ENCODE measurements around the gene GSTM2.

GSTM2 gene

DNA sequence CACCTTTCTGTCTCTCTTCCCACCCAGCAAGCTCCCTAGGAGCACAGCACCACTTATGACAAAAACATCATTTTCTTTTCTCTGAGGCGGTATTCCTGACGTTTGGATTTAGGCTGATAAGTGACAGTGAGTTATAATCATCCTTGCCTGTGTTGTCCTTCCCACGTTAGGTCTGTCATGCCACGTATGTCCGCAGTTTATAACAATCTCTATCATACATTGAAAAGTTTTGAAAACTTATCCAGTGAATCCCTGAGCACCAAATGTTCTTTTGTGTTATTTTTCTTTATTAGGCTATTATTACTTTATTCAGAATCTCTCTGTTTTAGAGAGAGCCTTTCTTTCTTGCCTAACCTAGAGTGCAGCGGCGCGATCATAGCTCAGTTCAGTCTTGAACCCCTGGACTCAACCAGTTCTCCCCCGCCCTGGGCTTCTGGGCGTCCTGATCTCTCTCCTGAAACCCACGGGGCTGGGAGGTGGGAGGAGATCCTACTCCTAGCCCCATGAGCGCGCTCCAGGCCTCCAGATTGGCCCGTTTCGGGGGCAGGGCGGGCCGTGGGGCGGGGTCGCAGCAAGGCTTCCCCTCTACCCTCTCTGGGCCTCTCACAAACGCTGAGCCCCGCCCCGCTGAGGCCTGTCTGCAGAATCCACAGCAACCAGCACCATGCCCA, at the start of gene GSTM2:
TSS of gene GSTM2 (plus strand) at position 606 of the 671 bp plus-strand sequence. CDS start at position 665, 59 bp downstream.
- DNase-seq = peak; percentile 81

DNA sequence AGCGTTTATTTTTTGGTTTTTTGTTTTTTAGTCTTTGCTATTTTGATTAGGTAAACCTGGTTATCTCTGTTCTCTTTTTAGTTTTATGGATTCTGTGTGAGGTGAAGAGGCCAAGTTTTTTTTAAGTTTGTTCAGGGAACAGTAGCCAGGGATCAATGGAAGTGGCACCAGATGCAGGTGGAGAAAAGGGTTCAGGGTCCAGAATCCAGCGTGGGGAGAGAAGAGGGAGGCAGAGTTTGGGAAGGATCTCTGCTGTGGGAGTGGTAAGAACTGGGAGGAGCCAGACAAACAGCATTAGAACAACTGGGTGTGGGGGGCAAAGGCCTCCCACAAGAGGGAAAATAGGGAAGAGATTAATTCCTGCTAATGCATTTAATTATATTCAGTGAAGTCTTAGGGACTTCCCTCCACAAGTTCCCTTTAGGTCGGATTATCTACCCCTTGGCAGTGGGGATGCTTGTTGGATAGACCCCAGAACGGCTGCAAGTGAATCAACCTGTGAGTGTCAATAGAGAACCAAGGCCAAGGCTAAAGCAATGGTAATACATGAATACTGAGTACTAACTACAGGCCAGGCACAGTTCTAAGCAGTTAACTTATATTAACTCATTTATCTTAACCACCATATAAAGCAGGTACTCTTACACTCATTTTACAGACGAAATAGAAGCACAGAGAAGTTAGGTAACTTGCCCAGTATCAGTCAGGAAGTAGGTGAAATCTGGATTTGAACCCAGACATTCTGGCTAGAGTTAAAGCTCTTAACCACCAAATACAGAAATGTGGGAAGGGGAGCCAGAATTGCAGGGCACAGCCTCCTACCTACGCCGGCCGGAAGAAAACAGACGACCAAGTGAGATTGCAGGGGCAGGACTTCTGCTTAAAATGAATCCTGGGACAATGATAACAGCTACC, 48.9 kb upstream of the GSTM2 start:
- DNase-seq = no peak

DNA sequence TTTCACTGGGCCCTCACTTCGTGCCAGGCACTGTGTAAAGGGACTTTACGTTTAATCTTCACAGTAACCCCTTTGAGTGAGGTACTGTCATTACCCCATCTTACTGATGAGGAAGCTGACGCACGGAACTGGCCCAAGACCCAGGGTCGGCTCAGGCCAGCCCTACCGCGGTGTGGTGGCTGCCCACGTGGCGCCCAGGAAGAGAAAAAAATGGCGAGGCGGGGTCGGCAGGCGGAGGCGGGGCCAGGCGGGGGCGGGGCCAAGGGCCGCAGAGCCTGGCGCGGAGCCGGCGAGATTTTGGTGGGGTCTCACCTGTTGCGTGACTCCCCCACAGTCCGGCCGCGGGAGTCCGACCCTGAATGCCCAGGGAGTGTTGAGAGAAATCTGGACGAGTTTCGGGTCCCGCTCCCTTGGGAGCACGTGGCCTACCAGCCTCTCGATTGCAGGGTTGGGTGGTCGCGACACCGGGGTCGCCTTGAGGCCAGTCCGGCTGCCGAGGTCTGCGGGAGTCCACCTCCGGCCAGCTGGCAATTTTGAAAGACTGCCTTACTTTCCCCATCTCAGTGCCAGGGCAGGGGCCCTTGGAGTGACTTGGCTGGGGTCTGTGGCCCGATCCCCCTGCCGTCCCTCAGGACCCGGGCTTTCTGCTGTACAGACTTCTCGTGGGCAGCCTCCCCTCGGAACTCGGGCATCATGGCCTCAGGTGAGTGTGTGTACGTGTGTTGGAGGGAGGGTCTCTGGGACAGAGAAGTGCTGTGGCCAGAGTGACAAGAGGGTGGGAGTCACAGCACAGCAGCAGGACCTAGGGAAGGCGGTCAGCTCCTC, 48.1 kb upstream of the GSTM2 start, which contains the start of the genes AMPD2 and GNAT2:
TSS of gene AMPD2 (plus strand) at position 262 of the 825 bp plus-strand sequence. CDS start 1,339 bp downstream, outside the sequence.
TSS of gene GNAT2 (minus strand) at position 41 of the 825 bp plus-strand sequence. CDS start 6,746 bp downstream, outside the sequence.
- peak; percentile 58 for DNase-seq

DNA sequence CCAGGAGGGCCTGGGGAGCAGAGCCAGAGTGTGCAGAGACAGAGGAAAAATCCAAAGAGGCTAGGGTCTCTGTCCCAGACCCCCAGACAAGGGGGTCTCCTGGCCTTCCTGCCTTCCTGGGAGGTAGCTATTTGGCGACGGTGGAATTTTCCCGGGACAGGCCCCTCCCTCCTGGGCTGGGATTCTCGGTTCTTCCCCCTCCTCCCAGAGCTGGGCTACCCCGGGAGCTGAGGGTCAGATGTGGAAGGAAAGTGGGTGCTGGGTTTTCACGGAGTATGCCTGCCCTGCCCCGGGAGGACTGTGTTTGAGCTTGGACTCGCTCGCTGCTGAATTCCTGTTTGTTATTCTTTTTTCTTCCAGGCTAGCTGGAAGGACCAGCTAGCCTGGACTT, 47.5 kb upstream of the GSTM2 start:
- no peak for DNase-seq

DNA sequence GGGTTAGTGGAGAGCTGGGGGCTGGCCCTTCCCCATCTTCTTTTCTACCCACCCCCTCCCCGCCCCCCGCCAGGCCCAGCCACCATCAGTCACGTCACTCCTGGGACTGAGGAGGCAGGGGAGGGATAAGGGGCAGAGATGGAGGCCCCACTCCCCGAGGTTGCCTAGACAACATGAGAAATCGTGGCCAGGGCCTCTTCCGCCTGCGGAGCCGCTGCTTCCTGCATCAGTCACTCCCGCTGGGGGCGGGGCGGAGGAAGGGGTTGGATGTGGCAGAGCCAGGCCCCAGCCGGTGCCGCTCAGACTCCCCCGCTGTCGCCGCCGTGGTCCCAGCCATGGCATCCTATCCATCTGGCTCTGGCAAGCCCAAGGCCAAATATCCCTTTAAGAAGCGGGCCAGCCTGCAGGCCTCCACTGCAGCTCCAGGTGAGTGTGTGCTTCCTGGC, 47.0 kb upstream of the GSTM2 start:
- DNase-seq = peak; percentile 98

DNA sequence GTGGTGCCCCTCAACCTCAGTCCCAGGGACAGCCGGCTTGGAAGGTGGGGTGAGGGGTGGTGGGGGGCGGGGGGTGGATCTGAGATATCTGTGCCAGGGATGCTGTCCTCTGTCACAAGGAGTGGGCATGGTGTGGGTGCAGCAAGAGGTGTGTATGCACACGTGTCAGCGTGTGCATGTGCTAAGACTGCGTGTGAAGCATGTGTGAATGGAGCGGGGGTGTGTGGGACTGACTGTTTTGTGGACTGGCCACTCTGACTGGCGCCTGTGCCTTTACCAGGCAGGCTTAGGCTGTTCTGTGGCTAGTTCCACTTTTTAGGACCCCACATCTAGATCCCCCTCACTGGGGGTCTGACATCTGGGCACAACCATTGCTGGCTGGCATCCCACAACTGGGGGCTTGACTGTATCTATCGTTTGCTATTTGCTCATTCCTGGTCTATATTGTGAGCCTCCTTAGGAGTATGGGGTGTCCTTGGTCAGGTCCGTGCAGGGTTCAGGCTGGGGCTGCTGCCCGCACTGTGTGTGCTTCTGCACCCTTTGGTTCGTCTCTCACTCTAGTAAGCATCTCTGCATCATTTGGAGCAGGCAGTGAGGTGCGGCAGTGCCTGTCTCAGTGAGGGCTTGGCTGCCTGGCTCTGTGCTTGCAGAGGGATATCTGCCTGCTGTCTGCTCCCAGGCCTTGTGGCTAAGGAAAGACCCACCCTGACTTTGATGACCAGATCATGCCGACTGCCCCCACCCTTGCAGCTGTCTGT, 46.3 kb upstream of the GSTM2 start:
- DNase-seq = no peak

DNA sequence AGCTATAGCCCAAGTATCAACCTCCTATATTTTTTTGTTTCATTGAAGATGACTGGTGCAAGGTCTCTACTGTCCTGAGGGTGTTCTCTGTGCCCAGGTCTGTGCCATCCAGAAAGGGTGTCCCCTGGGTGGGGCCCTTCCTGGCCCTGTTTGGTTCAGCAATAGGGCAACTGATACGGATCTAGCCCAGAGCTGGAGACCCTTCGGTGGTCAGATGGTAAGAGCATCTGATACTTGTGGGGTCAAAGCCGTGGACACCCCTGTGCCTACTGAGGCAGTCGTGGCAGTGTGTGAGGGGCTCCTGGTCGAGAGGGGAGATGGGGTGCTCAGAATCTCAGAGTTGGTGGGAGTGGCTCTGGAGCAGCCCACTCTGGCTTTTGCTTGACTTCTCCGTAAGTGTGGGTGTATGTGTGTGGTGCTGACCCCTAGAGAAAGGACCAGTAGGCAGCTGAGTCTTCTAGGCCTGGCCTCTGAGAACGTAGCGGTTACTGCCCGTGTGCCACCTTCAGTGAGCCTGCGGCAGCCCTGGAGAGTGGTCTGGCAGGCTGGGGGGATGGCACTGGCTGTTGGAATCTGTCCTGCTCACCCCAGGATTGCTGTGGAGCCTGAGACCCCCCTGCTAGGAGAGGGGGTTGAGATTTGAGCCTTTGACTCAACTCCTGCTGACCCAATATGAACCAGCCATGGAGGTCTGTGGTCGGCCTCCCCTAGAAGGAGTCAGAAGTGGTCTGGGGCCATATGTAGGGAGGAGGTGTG, 45.5 kb upstream of the GSTM2 start:
- DNase-seq = no peak

DNA sequence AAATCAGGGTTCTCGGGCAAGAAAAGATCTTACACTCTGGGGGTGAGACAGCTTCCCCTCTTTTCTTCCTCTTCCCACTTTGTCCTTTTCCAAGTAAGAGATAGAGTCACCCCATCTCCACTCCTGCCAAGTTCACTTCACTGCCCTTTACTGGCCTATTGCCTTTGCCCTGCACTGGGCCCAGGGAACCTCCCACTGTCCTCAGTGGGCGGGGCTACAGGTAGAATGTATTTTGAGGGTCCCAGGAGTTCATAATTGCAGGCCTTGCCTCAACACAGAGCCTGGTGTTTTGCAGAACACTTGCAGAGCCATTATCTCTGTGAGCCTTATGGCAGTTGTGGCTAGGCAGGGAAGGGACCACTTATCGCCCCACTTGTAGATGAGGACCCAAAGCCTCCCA, 45.0 kb upstream of the GSTM2 start:
- DNase-seq = no peak

DNA sequence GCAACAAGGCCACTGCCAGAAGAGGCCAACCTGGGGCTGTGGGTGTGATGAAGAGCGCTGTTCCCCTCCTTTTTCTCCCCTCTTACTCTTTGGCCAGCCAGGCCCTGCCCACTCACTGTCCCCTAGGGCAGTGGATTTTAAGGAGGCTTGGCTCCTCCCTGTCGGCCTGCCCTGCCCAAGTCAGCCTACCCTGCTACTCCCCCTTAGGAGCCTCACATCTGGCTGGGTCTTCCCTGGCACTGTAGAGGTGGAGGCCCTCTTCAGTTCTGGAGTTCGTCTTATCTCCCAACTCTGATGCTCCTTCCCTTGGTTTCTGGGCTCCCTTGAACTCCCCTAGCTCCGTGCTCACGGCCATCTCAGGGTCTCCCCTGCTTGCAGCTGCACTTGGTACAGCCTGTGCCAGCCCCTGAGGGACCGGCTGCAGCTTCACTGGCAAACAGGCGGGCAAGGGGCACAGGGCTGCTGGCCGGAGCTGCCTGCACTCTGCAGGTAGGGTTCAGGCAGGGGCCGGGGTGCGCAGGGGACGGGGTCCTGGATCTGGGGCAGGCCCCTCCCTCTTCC, 44.2 kb upstream of the GSTM2 start:
- DNase-seq = no peak

DNA sequence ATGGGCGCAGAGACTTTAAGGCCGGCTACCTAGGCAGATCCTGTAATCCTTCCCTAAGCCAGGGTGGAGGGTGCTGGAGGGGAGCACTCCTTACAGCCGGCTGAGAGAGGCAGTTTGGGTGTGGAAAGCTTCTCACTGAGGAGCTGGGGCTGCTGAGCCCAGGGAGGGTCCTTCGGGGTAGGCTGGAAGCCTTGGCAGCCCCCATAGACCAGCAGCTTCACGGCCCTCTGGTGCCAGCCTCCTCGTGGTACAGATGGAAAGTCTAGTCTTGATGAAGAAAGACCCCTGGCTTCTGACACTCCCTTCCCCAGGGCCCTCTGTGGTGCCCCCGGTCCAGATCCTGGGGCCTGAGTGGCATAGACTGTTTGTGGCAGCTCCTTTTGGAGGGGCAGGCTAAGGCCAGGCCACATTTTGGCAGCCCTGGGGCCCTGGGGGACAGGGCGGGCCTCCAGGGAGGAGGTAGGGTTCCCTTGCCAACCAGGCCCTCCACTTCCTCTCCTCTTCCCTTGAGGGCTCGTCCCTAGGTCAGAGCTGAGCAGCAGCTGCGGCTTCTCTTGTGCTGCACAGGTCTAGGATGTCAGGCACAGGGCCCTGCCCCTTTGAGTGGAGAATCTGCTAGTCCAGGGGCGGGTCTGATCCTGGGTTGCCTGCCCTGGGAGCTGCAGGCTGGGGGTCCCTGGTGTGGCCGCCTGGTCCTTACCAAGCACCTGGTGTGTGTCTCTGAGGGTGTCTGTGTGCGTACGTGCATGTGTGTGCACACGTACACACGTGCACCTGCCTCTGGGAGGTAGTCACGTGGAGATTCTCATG, 43.5 kb upstream of the GSTM2 start:
- DNase-seq = no peak

DNA sequence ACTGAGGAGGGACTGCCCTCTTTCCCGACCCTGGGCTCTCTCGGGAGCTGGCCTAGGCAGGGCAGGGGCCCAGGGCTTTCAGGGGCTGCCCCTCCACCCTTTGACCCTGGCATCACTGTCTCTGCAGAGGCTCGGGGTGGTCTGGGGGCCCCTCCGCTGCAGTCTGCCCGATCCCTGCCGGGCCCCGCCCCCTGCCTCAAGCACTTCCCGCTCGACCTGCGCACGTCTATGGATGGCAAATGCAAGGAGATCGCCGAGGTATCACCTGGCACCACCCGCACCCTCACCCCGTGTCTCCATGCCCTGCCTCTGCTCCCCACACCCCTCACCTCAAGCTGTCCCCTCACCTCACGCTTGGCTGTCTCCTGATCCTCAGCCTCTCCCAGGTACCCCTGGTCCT, 42.7 kb upstream of the GSTM2 start:
- no peak for DNase-seq

DNA sequence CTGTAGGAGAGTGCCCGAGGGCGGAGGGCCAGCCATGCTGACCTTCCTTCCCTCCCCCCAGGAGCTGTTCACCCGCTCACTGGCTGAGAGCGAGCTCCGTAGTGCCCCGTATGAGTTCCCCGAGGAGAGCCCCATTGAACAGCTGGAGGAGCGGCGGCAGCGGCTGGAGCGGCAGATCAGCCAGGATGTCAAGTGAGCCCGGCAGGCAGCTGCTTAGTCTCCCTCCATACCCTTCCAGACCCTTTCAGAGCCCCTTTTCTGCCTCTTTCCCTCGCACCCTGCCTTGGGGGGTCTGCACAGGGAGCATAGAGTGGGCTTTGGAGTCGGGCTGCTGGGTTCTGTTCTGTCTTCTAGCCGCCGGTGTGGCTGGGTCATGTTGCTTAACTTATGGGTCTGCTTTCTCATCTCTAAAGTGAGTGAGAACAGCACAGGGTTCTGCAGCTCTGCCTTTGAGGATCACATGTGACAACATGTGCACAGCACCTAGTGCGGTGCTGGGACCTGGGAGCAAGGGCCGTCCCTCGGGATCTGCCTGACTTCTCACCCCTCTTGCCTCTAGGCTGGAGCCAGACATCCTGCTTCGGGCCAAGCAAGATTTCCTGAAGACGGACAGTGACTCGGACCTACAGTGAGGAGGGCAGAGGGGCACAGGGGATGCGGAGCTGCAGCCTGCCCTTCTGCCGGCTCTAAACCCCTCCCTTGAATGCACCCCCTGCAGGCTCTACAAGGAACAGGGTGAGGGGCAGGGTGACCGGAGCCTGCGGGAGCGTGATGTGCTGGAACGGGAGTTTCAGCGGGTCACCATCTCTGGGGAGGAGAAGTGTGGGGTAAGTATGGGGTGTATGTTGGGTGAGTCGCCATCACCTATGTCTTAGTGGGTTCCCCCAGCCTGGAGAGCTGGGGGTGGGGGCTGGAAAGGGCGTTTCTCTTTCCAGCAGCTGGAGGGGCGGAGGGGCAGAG, 42.0 kb upstream of the GSTM2 start:
- DNase-seq = no peak

DNA sequence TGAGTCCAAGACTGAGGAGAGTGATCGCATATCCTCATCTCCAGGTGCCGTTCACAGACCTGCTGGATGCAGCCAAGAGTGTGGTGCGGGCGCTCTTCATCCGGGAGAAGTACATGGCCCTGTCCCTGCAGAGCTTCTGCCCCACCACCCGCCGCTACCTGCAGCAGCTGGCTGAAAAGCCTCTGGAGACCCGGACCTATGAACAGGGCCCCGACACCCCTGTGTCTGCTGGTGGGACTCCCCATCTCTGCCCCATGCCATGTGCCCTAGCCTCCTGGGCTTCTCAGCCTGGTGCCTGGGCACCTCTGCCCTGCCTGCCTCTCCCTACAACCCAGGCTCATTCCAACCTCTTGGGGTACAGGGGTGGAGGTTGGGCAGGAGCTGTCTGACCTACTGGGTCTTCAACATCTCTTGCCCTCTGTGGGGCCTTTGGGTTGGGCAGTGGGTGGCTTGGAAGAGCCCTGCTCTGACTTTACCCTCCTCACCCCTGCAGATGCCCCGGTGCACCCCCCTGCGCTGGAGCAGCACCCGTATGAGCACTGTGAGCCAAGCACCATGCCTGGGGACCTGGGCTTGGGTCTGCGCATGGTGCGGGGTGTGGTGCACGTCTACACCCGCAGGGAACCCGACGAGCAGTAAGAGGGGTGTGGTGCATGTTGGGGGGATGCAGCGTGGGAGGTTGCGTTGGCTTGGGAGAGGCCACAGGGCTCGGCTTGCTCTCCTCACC, 41.0 kb upstream of the GSTM2 start:
- DNase-seq = no peak

DNA sequence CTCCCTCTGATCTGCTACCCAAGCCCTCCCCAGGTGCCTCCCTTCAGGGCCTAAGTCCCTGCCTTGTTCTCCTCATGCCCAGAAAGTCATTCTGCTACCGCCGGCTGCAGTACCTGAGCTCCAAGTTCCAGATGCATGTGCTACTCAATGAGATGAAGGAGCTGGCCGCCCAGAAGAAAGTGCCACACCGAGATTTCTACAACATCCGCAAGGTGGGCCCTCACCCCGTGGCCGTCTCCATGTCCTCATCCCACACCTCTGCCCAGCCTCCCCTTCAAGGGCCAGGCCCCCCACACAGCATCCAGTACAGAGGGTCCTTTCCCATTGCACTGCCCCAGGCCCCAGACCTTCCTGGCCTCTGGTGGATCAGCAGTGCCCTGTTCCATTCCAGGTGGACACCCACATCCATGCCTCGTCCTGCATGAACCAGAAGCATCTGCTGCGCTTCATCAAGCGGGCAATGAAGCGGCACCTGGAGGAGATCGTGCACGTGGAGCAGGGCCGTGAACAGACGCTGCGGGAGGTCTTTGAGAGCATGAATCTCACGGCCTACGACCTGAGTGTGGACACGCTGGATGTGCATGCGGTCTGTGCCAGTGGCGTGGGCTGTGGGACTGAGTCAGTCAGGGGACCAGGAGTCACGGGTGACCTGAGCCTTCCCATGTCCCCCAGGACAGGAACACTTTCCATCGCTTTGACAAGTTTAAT, 40.0 kb upstream of the GSTM2 start:
- DNase-seq = no peak

DNA sequence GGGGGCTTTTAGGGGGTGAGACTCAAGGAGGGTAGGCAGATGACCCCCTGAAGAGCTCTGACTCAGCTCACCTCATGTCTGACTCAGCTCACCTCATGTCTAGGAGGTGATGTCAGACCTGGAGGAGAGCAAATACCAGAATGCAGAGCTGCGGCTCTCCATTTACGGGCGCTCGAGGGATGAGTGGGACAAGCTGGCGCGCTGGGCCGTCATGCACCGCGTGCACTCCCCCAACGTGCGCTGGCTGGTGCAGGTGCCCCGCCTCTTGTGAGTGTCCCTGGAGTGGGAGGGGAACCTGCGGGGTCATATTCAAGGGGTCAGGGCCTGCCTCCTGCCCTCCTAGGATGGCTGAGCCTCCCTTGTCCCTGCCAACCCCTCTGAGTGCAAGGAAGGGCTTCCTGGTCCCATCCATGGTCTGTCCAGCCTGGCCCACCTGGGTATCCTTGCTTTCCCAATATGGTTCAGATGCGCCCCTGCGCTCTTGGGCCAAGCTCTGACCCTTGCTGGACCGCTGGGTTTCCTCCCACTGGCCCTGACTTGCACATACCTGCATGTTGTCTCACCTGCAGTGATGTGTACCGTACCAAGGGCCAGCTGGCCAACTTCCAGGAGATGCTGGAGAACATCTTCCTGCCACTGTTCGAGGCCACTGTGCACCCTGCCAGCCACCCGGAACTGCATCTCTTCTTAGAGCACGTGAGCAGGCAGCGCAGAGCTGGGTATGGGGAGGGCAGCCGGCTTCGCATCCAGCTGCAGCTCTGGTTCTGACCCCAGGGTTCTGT, 39.1 kb upstream of the GSTM2 start:
- DNase-seq = no peak

DNA sequence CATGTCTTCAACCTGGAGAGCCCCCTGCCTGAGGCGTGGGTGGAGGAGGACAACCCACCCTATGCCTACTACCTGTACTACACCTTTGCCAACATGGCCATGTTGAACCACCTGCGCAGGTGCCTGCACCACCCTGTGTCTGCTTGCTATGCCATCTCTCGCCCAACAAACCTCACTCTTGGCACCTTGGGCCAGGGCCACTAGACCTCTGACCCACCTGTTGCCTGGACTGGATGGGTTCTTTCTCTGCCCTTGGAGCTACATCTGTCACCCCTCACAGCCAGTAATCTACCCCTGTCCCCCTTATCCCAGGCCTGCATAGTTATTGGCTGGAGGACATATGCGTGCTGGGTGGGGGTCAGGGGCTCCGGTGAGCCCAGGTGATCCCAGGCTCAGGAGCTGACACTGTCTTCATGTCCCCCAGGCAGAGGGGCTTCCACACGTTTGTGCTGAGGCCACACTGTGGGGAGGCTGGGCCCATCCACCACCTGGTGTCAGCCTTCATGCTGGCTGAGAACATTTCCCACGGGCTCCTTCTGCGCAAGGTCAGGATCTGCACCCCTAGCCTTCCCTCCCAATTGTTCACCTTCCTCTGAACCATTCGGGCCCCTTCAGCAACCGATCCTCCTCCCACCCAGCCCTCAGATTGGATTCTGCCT, 38.4 kb upstream of the GSTM2 start:
- no peak for DNase-seq
